HepG2 (cell line): ENCODE measurements around the gene ODAD4. TPM values are rescaled to one million over a fixed set of nuclear protein-coding genes. Genes with fewer than 3 reads are reported as not detected.
A peak's percentile ranks its signal among the peaks of the same experiment; 100 is the strongest.
"Not testable (repeated sequence)": the region's sequence is repeated elsewhere in the genome, so short reads cannot be mapped to it uniquely, and the experiment has no call there.

ENCODE experiments used
- ATAC-seq: fragments of 200-7000 bp; cut with Tn5 transposase; 3 replicates; pipeline ENCODE4 v1.9.1; 2020; ENCODE audit warnings: mild to moderate bottlenecking, moderate library complexity
- BruUV-seq: library from RNA; stranded (reverse); fragments of 400-500 nt; replicated peaks from 2 replicates; lab custom pipeline; 2021; lab: Mats Ljungman, UMichigan
- CTCF ChIA-PET: fragments of 300-600 bp; formaldehyde crosslinking; extraction: SDS; loops from one replicate; lab custom pipeline; 2021; ENCODE audit warnings: low total read pairs, inconsistent platforms, low intra/inter-chr PET ratio; lab: Yijun Ruan, JAX
- POLR2A ChIA-PET: fragments of 350-600 bp; sonication (Branson Sonifier 250); formaldehyde crosslinking; loops from one replicate; lab custom pipeline; 2020; ENCODE audit warnings: antibody characterized with exemption, inconsistent platforms; lab: Yijun Ruan, JAX
- DNase-seq: peaks from one replicate; pipeline ENCODE4 v3.0.0-alpha.2; 2015; ENCODE audit warnings: low spot score
- FAIRE-seq: peaks from 3 replicates; lab custom pipeline; 2011; peaks lifted over from hg19 to GRCh38; lab: Jason Lieb, UNC
- H2AFZ ChIP-seq: one replicate; pipeline ENCODE4 v1.6.1; 2011; ENCODE audit warnings: low read length, inconsistent platforms
- H3K27ac ChIP-seq: fragments of 300-600 bp; 3 replicates; pipeline ENCODE4 v1.8.0; 2011; ENCODE audit warnings: mixed run types, mild to moderate bottlenecking, mixed read lengths, low read length, inconsistent platforms; ENCODE audit not compliant: insufficient read depth; ENCODE audit errors: extremely low read length
- H3K27me3 ChIP-seq, 2 experiments: fragments of 200-600 bp in 1 of 2; 2 replicates in 1 of 2; 3 replicates in 1 of 2; pipeline versions ENCODE4 v1.6.0 to v1.8.0; 2011; ENCODE audit warnings: low read length in 2 of 2, mild to moderate bottlenecking in 2 of 2, moderate library complexity in 2 of 2, inconsistent platforms in 1 of 2; ENCODE audit not compliant: insufficient read depth in 2 of 2, control insufficient read depth in 1 of 2
- H3K36me3 ChIP-seq, 2 experiments: fragments of 200-600 bp in 1 of 2; replicated peaks in 1 of 2; 2 replicates in 1 of 2; 3 replicates in 1 of 2; pipeline versions ENCODE4 v1.5.1 to v1.8.0; 2011; ENCODE audit warnings: low read length in 2 of 2, inconsistent platforms in 1 of 2; ENCODE audit not compliant: insufficient read depth in 2 of 2, control insufficient read depth in 1 of 2
- H3K4me1 ChIP-seq: 2 replicates; pipeline ENCODE4 v1.5.1; 2012; ENCODE audit warnings: low read length, inconsistent platforms; ENCODE audit not compliant: insufficient read depth
- H3K4me2 ChIP-seq: 2 replicates; pipeline ENCODE4 v1.6.0; 2011; ENCODE audit warnings: low read depth, low read length, inconsistent platforms
- H3K4me3 ChIP-seq, 3 experiments: fragments of 200-600 bp in 1 of 3; sonication (generic), shearing (Covaris generic) in 1 of 3; replicated peaks in 1 of 3; 2 replicates each; pipeline ENCODE4 v1.5.1; 2011 to 2016; ENCODE audit warnings: low read length in 3 of 3, inconsistent platforms in 2 of 3, low read depth in 2 of 3, mild to moderate bottlenecking in 2 of 3, control low read depth in 1 of 3, mixed read lengths in 1 of 3; ENCODE audit not compliant: insufficient read depth in 1 of 3
- H3K79me2 ChIP-seq: one replicate; pipeline ENCODE4 v1.6.1; 2011; ENCODE audit warnings: low read length, inconsistent platforms; ENCODE audit not compliant: insufficient read depth
- H3K9ac ChIP-seq: 2 replicates; pipeline ENCODE4 v1.6.0; 2011; ENCODE audit warnings: mild to moderate bottlenecking, low read depth, low read length, inconsistent platforms; ENCODE audit not compliant: insufficient read depth
- H3K9me3 ChIP-seq: 2 replicates; pipeline ENCODE4 v1.5.1; 2012; ENCODE audit warnings: mild to moderate bottlenecking, low read length
- H4K20me1 ChIP-seq: 2 replicates; pipeline ENCODE4 v1.6.0; 2011; ENCODE audit warnings: inconsistent platforms, mild to moderate bottlenecking, low read length, moderate library complexity; ENCODE audit not compliant: insufficient read depth
- ATF7 ChIP-seq, 2 experiments: fragments of 450-650 bp in 1 of 2; sonication (generic) in 1 of 2; formaldehyde crosslinking in 1 of 2; IDR thresholded peaks; 2 replicates each; pipeline versions ENCODE4 v1.4.0 to v1.6.1; 2016 to 2020; ENCODE audit warnings: antibody characterized with exemption in 1 of 2, mild to moderate bottlenecking in 1 of 2, missing genetic modification reagents in 1 of 2
- CEBPB ChIP-seq: IDR thresholded peaks from 2 replicates; pipeline ENCODE4 v1.6.1; 2011; ENCODE audit warnings: low read depth, low read length, improper control_type of control experiment, borderline replicate concordance
- FOXP1 ChIP-seq, 2 experiments: fragments of 450-650 bp in 1 of 2; IDR thresholded peaks; 2 replicates each; pipeline ENCODE4 v1.6.1; 2017 to 2018; ENCODE audit warnings: antibody characterized with exemption in 1 of 2
- TAF15 ChIP-seq: fragments of 200-400 bp; formaldehyde crosslinking; IDR thresholded peaks from one replicate; pipeline ENCODE4 v1.6.1; 2018; ENCODE audit warnings: mild to moderate bottlenecking, low read depth, low read length; ENCODE audit not compliant: poor library complexity, severe bottlenecking
- ZFP82 ChIP-seq: sonication (generic); formaldehyde crosslinking; IDR thresholded peaks from 2 replicates; pipeline ENCODE4 v1.5.1; 2020; ENCODE audit warnings: mild to moderate bottlenecking, missing genetic modification reagents, borderline replicate concordance
- ZNF564 ChIP-seq: sonication (generic); formaldehyde crosslinking; IDR thresholded peaks from 2 replicates; pipeline ENCODE4 v1.8.1; 2023; ENCODE audit warnings: mild to moderate bottlenecking, missing genetic modification reagents
- ZNF572 ChIP-seq: sonication (generic); formaldehyde crosslinking; IDR thresholded peaks from 2 replicates; pipeline ENCODE4 v1.5.1; 2020; ENCODE audit warnings: mild to moderate bottlenecking, missing genetic modification reagents
- WGBS: methylation state at CpG from one replicate; pipeline ENCODE4 v1.1.6; 2017; ENCODE audit warnings: low lambda C conversion rate; 5-methylcytosine and 5-hydroxymethylcytosine counted together
- in situ Hi-C: cut with HindIII; loops from 2 replicates; pipeline ENCODE4 v1.10.0; 2017; ENCODE audit warnings: low pct_unique_long_range_greater_than_20kb; ENCODE audit not compliant: extremely low pct_ligation_motif_present
- intact Hi-C: fragments of 100-400 bp; cut with micrococcal nuclease; formaldehyde crosslinking; loops from one replicate; pipeline ENCODE4 v1.10.0; 2022; ENCODE audit not compliant: unreplicated experiment
- polyA plus RNA-seq, 8 experiments: library from polyadenylated mRNA; depleted of rRNA in 3 of 8; stranded (reverse) in 7 of 8; unstranded in 1 of 8; fragments of >200 nt; fragmentation: Illumina TruSeq in 4 of 8; extraction: Trizol in 4 of 8; gene quantifications; 2 replicates each; pipeline versions ENCODE4 v1.2.1 to v1.2.3, GENCODE V29; 2011 to 2016; ENCODE audit warnings: low read depth in 4 of 8, missing spikeins in 1 of 8, mixed read lengths in 1 of 8; ENCODE audit not compliant: insufficient read depth in 1 of 8
- total RNA-seq, 5 experiments: library from RNA; depleted of rRNA; stranded (reverse); fragments of >200 nt; fragmentation: Illumina TruSeq; extraction: Trizol; gene quantifications; 2 replicates each; pipeline ENCODE4 v1.2.3, GENCODE V29; 2016; ENCODE audit warnings: low read depth in 1 of 5
- TF ChIP-seq, protein P1 (sequence below): sonication (generic); formaldehyde crosslinking; IDR thresholded peaks from 2 replicates; pipeline ENCODE4 v1.4.0; 2020; ENCODE audit warnings: missing genetic modification reagents
- TF ChIP-seq, protein P2 (sequence below), 2 experiments: fragments of 450-650 bp in 1 of 2; sonication (generic) in 1 of 2; formaldehyde crosslinking; IDR thresholded peaks; 2 replicates each; pipeline versions ENCODE4 v1.5.0 to v1.8.0; 2020 to 2022; ENCODE audit warnings: mild to moderate bottlenecking in 1 of 2, missing genetic modification reagents in 1 of 2
- TF ChIP-seq, protein P3 (sequence below): sonication (generic); formaldehyde crosslinking; IDR thresholded peaks from 2 replicates; pipeline ENCODE4 v1.5.0; 2020; ENCODE audit warnings: mild to moderate bottlenecking, missing genetic modification reagents

The ODAD4 gene
- total and polyA plus RNA-seq, 2 of the 13 experiments (the other 11 are each of a cell fraction or from before 2014, with no cell fraction given) = 0.48 to 0.53 TPM

DNA sequence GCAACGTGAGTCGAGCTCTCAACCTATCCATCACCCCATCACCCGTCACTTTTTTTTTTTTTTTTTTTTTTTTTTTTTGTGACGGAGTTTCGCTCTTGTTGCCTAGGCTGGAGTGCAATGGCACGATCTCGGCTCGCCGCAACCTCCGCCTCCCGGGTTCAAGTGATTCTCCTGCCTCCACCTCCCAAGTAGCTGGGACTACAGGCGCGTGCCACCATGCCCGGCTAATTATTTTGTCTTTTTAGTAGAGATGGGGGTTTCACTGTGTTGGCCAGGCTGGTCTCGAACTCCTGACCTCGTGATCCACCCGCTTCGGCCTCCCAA lies 378 bp downstream of the ODAD4 start:
- DNase-seq, BruUV-seq, in situ Hi-C loops, H3K9me3 ChIP-seq, H3K36me3 ChIP-seq, H3K27me3 ChIP-seq, H4K20me1 ChIP-seq, H3K79me2 ChIP-seq, ATAC-seq, FAIRE-seq: not testable (repeated sequence)
- Histone ChIP-seq H3K4me1 (peaks cover 42% of the 10 kb centered on the region), H3K4me3 (peak overlapping the region; percentile 48 to 76 (median 70); a peak in 5 of 6 replicates), H2AFZ (peak overlapping the region; percentile 81), H3K27ac (peak overlapping the region; percentile 62), H3K4me2 (peak overlapping the region; percentile 96), H3K9ac (peak overlapping the region; percentile 73)
- intact Hi-C loops = loop anchor here (1.0 kb wide), 1 partner anchor 29 kb away; no protein-coding TSS in a partner anchor
- POLR2A ChIA-PET = interaction anchor here (0.6 to 3.2 kb wide), 29 partner anchors 8 to 242 kb away, joined by 3 to 72 read pairs (median 5); partner anchors contain the start of genes ACLY, CNP, DHX58 and DNAJC7
- WGBS = 53% methylated on average over 18 of the region's 18 CpGs
- CTCF ChIA-PET = interaction anchor here (1.4 kb wide), 1 partner anchor 29 kb away, joined by 11 read pairs; no protein-coding TSS in a partner anchor
- TF ChIP-seq TAF15 (peak; percentile 19), ZFP82 (CRISPR knock-in tag) (0 out of 2 replicates have a peak, but pooled peaks have one; percentile 22), ZNF564 (CRISPR knock-in tag) (0 out of 2 replicates have a peak, but pooled peaks have one; percentile 5)
- TF ChIP-seq, protein P1, sequence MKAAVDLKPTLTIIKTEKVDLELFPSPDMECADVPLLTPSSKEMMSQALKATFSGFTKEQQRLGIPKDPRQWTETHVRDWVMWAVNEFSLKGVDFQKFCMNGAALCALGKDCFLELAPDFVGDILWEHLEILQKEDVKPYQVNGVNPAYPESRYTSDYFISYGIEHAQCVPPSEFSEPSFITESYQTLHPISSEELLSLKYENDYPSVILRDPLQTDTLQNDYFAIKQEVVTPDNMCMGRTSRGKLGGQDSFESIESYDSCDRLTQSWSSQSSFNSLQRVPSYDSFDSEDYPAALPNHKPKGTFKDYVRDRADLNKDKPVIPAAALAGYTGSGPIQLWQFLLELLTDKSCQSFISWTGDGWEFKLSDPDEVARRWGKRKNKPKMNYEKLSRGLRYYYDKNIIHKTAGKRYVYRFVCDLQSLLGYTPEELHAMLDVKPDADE (CRISPR knock-in tag) = 0 out of 2 replicates have a peak, but pooled peaks have one; percentile 6

DNA sequence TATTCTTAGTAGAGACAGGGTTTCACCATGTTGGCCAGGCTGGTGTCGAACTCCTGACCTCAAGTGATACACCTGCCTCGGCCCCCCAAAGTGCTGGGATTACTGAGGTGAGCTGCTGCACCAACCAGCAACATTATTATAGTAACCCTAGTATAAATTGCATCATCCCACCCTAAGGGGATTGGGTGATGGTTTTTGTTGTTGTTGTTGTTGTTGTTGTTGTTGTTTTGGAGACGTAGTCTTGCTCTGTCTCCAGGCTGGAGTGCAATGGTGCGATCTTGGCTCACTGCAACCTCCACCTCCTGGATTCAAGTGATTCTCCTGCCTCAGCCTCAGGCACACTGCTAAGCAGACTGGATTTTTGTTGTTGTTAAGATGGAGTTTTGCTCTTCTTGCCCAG lies 1.3 kb downstream of the ODAD4 start:
- H3K9ac ChIP-seq; CTCF ChIA-PET; H2AFZ ChIP-seq; H3K9me3 ChIP-seq; TF ChIP-seq ATF7, FOXP1 (CRISPR knock-in tag; IDR thresholded peaks at IDR 0.05): not testable (repeated sequence)
- TF ChIP-seq CEBPB (0 out of 2 replicates have a peak, but pooled peaks have one; percentile 2), ATF7 (IDR thresholded peaks at IDR 0.05) (peak; percentile 14; the same call in 1 of the 2 replicates), FOXP1 (IDR thresholded peaks at IDR 0.05) (peak; percentile 90), ZNF572 (CRISPR knock-in tag) (0 out of 2 replicates have a peak, but pooled peaks have one; percentile 25)
- TF ChIP-seq, protein P2, sequence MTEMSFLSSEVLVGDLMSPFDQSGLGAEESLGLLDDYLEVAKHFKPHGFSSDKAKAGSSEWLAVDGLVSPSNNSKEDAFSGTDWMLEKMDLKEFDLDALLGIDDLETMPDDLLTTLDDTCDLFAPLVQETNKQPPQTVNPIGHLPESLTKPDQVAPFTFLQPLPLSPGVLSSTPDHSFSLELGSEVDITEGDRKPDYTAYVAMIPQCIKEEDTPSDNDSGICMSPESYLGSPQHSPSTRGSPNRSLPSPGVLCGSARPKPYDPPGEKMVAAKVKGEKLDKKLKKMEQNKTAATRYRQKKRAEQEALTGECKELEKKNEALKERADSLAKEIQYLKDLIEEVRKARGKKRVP (CRISPR knock-in tag; IDR thresholded peaks at IDR 0.05) = peak in 1 of 2 experiments; percentile 69; a peak in 2 of 4 replicates
- TF ChIP-seq, protein P3, sequence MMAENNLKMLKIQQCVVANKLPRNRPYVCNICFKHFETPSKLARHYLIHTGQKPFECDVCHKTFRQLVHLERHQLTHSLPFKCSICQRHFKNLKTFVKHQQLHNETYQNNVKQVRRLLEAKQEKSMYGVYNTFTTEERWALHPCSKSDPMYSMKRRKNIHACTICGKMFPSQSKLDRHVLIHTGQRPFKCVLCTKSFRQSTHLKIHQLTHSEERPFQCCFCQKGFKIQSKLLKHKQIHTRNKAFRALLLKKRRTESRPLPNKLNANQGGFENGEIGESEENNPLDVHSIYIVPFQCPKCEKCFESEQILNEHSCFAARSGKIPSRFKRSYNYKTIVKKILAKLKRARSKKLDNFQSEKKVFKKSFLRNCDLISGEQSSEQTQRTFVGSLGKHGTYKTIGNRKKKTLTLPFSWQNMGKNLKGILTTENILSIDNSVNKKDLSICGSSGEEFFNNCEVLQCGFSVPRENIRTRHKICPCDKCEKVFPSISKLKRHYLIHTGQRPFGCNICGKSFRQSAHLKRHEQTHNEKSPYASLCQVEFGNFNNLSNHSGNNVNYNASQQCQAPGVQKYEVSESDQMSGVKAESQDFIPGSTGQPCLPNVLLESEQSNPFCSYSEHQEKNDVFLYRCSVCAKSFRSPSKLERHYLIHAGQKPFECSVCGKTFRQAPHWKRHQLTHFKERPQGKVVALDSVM (CRISPR knock-in tag) = 0 out of 2 replicates have a peak, but pooled peaks have one; percentile 3
- TF ChIP-seq, all 625 proteins: peak for 6; not testable (repeated sequence) for 619
- Histone ChIP-seq H3K4me2 (peak overlapping the region; percentile 96; the same call in 1 of the 2 replicates), H3K4me1 (peaks cover 42% of the 10 kb centered on the region)
- ATAC-seq, DNase-seq, H3K4me3 ChIP-seq, POLR2A ChIA-PET, in situ Hi-C loops, H3K27me3 ChIP-seq, H4K20me1 ChIP-seq, H3K27ac ChIP-seq, H3K79me2 ChIP-seq, intact Hi-C loops, FAIRE-seq, BruUV-seq, H3K36me3 ChIP-seq: not testable (repeated sequence)
- 85% methylated on average over 4 of the region's 4 CpGs for WGBS
